Tibial artery (tissue), 4 donors: ENCODE data around the gene ZCWPW1.

ENCODE experiments used
- DNase-seq, 2 donors: peaks; one replicate each; pipeline ENCODE4 v3.0.0-alpha.2; 2019
- H3K27ac ChIP-seq, 2 donors: fragments of 200-600 bp; sonication (generic) in 1 of 2; 1 replicate in 1 of 2; 2 replicates in 1 of 2; pipeline ENCODE4 v1.5.1; 2018 to 2019; ENCODE audit warnings: mild to moderate bottlenecking in 1 of 2
- H3K27me3 ChIP-seq, 2 donors: fragments of 200-600 bp; sonication (generic) in 1 of 2; one replicate each; pipeline versions ENCODE4 v1.5.1 to v1.6.0; 2016 to 2019
- H3K36me3 ChIP-seq, 3 donors: fragments of 200-600 bp; sonication (generic) in 2 of 3; one replicate each; pipeline ENCODE4 v1.5.1; 2016 to 2019; ENCODE audit warnings: mild to moderate bottlenecking in 2 of 3
- H3K4me1 ChIP-seq, 4 donors: fragments of 200-600 bp; sonication (generic) in 2 of 4; 1 replicate in 3 of 4; 2 replicates in 1 of 4; pipeline ENCODE4 v1.5.1; 2016 to 2019
- H3K4me3 ChIP-seq, 2 donors: fragments of 200-600 bp; sonication (generic) in 1 of 2; 1 replicate in 1 of 2; 2 replicates in 1 of 2; pipeline ENCODE4 v1.5.1; 2018 to 2019; ENCODE audit warnings: mild to moderate bottlenecking in 2 of 2
- H3K9me3 ChIP-seq, 3 donors: fragments of 200-600 bp; sonication (generic) in 1 of 3; one replicate each; pipeline ENCODE4 v1.5.1; 2016 to 2019
- CTCF ChIP-seq, 2 experiments: fragments of 200-600 bp in 1 of 2; fragments of 450-650 bp in 1 of 2; IDR thresholded peaks; one replicate each; pipeline ENCODE4 v1.5.1; 2017 to 2019; ENCODE audit warnings: antibody characterized with exemption in 2 of 2, mild to moderate bottlenecking in 1 of 2, moderate library complexity in 1 of 2
- intact Hi-C: fragments of 100-400 bp; cut with DNase I; formaldehyde crosslinking; loops from one replicate; pipeline ENCODE4 v1.15.0; 2023; ENCODE audit warnings: low total_unique reads

ZCWPW1 gene

GRCh38 chr7:100372694-100373093 lies 55.8 kb downstream of the ZCWPW1 start:
- Histone ChIP-seq H3K27me3 (peaks cover 0 to 16% of the 10 kb centered on the region in 2 donors), H3K4me1 (peaks cover 0 to 3% (median 0%) of the 10 kb centered on the region in 4 donors), H3K9me3 (no peaks in the 10 kb centered on the region), H3K4me3 (no peak overlapping the region), H3K27ac (no peak overlapping the region), H3K36me3 (peaks cover 0 to 16% (median under 1%) of the 10 kb centered on the region in 3 donors)
- no peak for TF ChIP-seq CTCF (IDR thresholded peaks at IDR 0.05)
- intact Hi-C loops: no loop called here
- DNase-seq: no peak

GRCh38 chr7:100372256-100372655 lies 56.2 kb downstream of the ZCWPW1 start:
- no peak for TF ChIP-seq CTCF (IDR thresholded peaks at IDR 0.05)
- no peaks in the 10 kb centered on the region for H3K9me3 ChIP-seq
- no peak for DNase-seq
- H3K36me3 ChIP-seq: peaks cover 3 to 21% (median 5%) of the 10 kb centered on the region in 3 donors
- intact Hi-C loops: no loop called here
- no peak overlapping the region for H3K27ac ChIP-seq
- H3K4me3 ChIP-seq: no peak overlapping the region
- peaks cover 0 to 16% of the 10 kb centered on the region in 2 donors for H3K27me3 ChIP-seq
- H3K4me1 ChIP-seq: peaks cover 0 to 3% (median 0%) of the 10 kb centered on the region in 4 donors

- no peak for TF ChIP-seq CTCF (IDR thresholded peaks at IDR 0.05)
- H3K27ac ChIP-seq: no peak overlapping the region
- H3K27me3 ChIP-seq: peaks cover 0 to 16% of the 10 kb centered on the region in 2 donors
- H3K9me3 ChIP-seq: no peaks in the 10 kb centered on the region
- H3K4me1 ChIP-seq: peaks cover 0 to 3% (median 0%) of the 10 kb centered on the region in 4 donors
- H3K4me3 ChIP-seq: no peak overlapping the region
- H3K36me3 ChIP-seq: peaks cover 7 to 27% (median 8%) of the 10 kb centered on the region in 3 donors
- no peak for DNase-seq
- intact Hi-C loops: no loop called here
These were observed 56.8 kb downstream of the ZCWPW1 start for GRCh38 chr7:100371561-100372171.

GRCh38 chr7:100370746-100371145 lies 57.8 kb downstream of the ZCWPW1 start:
- intact Hi-C loops: no loop called here
- Histone ChIP-seq H3K4me1 (peaks cover 0 to 3% (median 0%) of the 10 kb centered on the region in 4 donors), H3K27ac (no peak overlapping the region), H3K36me3 (peaks cover 7 to 35% (median 8%) of the 10 kb centered on the region in 3 donors), H3K27me3 (peaks cover 0 to 16% of the 10 kb centered on the region in 2 donors), H3K4me3 (no peak overlapping the region), H3K9me3 (no peaks in the 10 kb centered on the region)
- no peak for DNase-seq
- no peak for TF ChIP-seq CTCF (IDR thresholded peaks at IDR 0.05)

- DNase-seq: no peak
- peaks cover 0 to 3% (median 0%) of the 10 kb centered on the region in 4 donors for H3K4me1 ChIP-seq
- TF ChIP-seq CTCF (IDR thresholded peaks at IDR 0.05): no peak
These were observed 58.2 kb downstream of the ZCWPW1 start for GRCh38 chr7:100370303-100370702.

More at GRCh38 chr7:100370303-100370702, 58.2 kb downstream of the ZCWPW1 start:
- Histone ChIP-seq H3K27ac (no peak overlapping the region), H3K36me3 (peaks cover 7 to 39% (median 8%) of the 10 kb centered on the region in 3 donors), H3K4me3 (no peak overlapping the region), H3K9me3 (no peaks in the 10 kb centered on the region), H3K27me3 (peaks cover 0 to 16% of the 10 kb centered on the region in 2 donors)
- intact Hi-C loops: no loop called here
